Glutamatergic neuron (in vitro differentiated cells): ENCODE results near the gene PIP5K1B. TPM values are rescaled to one million over a fixed set of nuclear protein-coding genes. Genes with fewer than 3 reads are reported as not detected.

Experiments used
- DNase-seq: peaks from one replicate; pipeline ENCODE4 v3.0.0; 2022
- H3K27ac Mint-ChIP-seq: one replicate; pipeline ENCODE4 v1.8.0; 2020; ENCODE audit warnings: mild to moderate bottlenecking, mixed read lengths, inconsistent platforms; ENCODE audit not compliant: unreplicated experiment
- H3K27me3 Mint-ChIP-seq: one replicate; pipeline ENCODE4 v1.8.0; 2020; ENCODE audit warnings: mild to moderate bottlenecking, moderate library complexity, mixed read lengths, inconsistent platforms; ENCODE audit not compliant: unreplicated experiment
- H3K36me3 Mint-ChIP-seq: one replicate; pipeline ENCODE4 v1.8.0; 2020; ENCODE audit warnings: mild to moderate bottlenecking, mixed read lengths, inconsistent platforms; ENCODE audit not compliant: unreplicated experiment
- H3K4me1 Mint-ChIP-seq: one replicate; pipeline ENCODE4 v1.8.0; 2020; ENCODE audit warnings: mild to moderate bottlenecking, low read depth, mixed read lengths, inconsistent platforms; ENCODE audit not compliant: unreplicated experiment
- H3K4me3 Mint-ChIP-seq: one replicate; pipeline ENCODE4 v1.8.0; 2020; ENCODE audit warnings: mild to moderate bottlenecking, mixed read lengths, inconsistent platforms; ENCODE audit not compliant: unreplicated experiment
- H3K9me3 Mint-ChIP-seq: one replicate; pipeline ENCODE4 v1.8.0; 2020; ENCODE audit warnings: mild to moderate bottlenecking, moderate library complexity, mixed read lengths, inconsistent platforms; ENCODE audit not compliant: unreplicated experiment
- CTCF ChIP-seq: fragments of 200-600 bp; sonication (generic); IDR thresholded peaks from one replicate; pipeline ENCODE4 v1.5.0; 2021; ENCODE audit not compliant: partially characterized antibody, unreplicated experiment
- total RNA-seq: library from RNA; stranded (reverse); fragmentation: NEBNext Ultra II Directional; extraction: Animal tissue kit (Norgen Biotek cat#: 25700); gene quantifications from one replicate; pipeline ENCODE4 v1.2.1, GENCODE V29; 2021; ENCODE audit not compliant: unreplicated experiment

Gene PIP5K1B
- total RNA-seq, 1 donor from 2014 or later: 0.27 TPM

GRCh38 chr9:68672625-68673024 lies 32.4 kb upstream of the PIP5K1B start:
- Mint-ChIP-seq H3K4me1 (no peaks in the 10 kb centered on the region), H3K27ac (no peak overlapping the region)

GRCh38 chr9:68678430-68678829 lies 26.6 kb upstream of the PIP5K1B start:
- TF ChIP-seq CTCF: peak; percentile 12
- Mint-ChIP-seq H3K36me3 (no peaks in the 10 kb centered on the region), H3K4me3 (no peak overlapping the region), H3K27ac (no peak overlapping the region), H3K27me3 (no peaks in the 10 kb centered on the region), H3K4me1 (no peaks in the 10 kb centered on the region), H3K9me3 (no peaks in the 10 kb centered on the region)
- DNase-seq: peak; percentile 19

More at GRCh38 chr9:68672625-68673024, 32.4 kb upstream of the PIP5K1B start:
- H3K27me3 Mint-ChIP-seq: no peaks in the 10 kb centered on the region
- TF ChIP-seq CTCF: no peak
- H3K4me3 Mint-ChIP-seq: no peak overlapping the region
- no peak for DNase-seq
- H3K36me3 Mint-ChIP-seq: no peaks in the 10 kb centered on the region
- no peaks in the 10 kb centered on the region for H3K9me3 Mint-ChIP-seq

GRCh38 chr9:68683433-68683832 lies 21.6 kb upstream of the PIP5K1B start:
- Mint-ChIP-seq H3K4me3 (no peak overlapping the region), H3K4me1 (no peaks in the 10 kb centered on the region), H3K36me3 (no peaks in the 10 kb centered on the region), H3K27ac (no peak overlapping the region), H3K9me3 (no peaks in the 10 kb centered on the region), H3K27me3 (no peaks in the 10 kb centered on the region)
- DNase-seq: no peak
- TF ChIP-seq CTCF: no peak

GRCh38 chr9:68685213-68685612 lies 19.8 kb upstream of the PIP5K1B start:
- no peak for DNase-seq
- H3K9me3 Mint-ChIP-seq: no peaks in the 10 kb centered on the region
- H3K4me1 Mint-ChIP-seq: no peaks in the 10 kb centered on the region
- H3K27me3 Mint-ChIP-seq: no peaks in the 10 kb centered on the region
- TF ChIP-seq CTCF: no peak
- H3K27ac Mint-ChIP-seq: no peak overlapping the region
- no peak overlapping the region for H3K4me3 Mint-ChIP-seq
- no peaks in the 10 kb centered on the region for H3K36me3 Mint-ChIP-seq

GRCh38 chr9:68685770-68686169 lies 19.3 kb upstream of the PIP5K1B start:
- Mint-ChIP-seq H3K27ac (no peak overlapping the region), H3K4me3 (no peak overlapping the region), H3K9me3 (no peaks in the 10 kb centered on the region), H3K36me3 (no peaks in the 10 kb centered on the region), H3K4me1 (no peaks in the 10 kb centered on the region), H3K27me3 (no peaks in the 10 kb centered on the region)
- TF ChIP-seq CTCF: no peak
- DNase-seq: no peak
